ENCODE measurements around the gene RASA2. TPM values are rescaled to one million over a fixed set of nuclear protein-coding genes. Genes with fewer than 3 reads are reported as not detected.

RASA2 gene
- polyA plus RNA-seq, 1 of the 3 experiments (the other 2 are of a cell fraction) = 2.4 TPM

DNA sequence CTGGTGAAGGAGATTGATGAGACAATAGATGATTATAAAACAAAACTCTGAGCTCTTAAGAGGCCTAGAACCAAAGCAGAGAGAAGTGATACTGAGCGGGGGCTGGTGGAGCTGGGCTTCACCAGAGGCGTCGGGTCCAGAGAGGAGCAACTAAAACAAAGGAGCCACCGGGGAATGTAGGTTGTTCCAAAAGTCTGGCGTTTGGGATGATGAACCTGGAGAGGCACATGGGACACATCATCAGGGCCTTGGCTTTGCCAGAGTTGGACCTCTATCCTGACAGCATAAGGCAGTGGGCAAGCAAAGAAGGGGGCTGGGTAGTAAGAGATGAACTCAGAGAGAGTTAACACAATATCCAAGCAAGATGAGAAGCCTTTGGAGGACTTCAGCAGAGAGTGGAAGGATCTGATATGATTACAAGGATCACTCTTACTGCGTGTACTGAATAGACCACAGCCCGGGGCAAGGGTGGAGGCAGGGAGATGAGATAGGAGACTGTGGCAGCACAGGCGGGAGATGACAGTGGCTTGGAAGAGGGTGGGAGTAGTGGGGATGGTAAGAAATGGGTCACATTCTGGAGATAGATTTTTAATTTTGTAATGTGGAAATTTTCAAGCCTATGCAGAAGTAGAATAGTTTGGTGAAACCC is 36.0 kb upstream of the RASA2 start:
- Histone ChIP-seq H3K4me3 (ENCODE audit: low read depth in 2 of 2, low read length in 1 of 2) (no peak overlapping the region), H3K9me3 (no peaks in the 10 kb centered on the region), H2AFZ (ENCODE audit: low read depth) (no peak overlapping the region), H3K4me1 (ENCODE audit: control insufficient read depth in 1 of 2, insufficient read depth in 2 of 2, low read depth in 1 of 2, low read length in 1 of 2) (peaks cover 4 to 16% of the 10 kb centered on the region in 2 experiments; a peak in 2 of 4 replicates), H4K20me1 (ENCODE audit: insufficient read depth) (no peaks in the 10 kb centered on the region), H3K36me3 (replicated peaks in 1 of 2; ENCODE audit: control insufficient read depth in 1 of 2, insufficient read depth in 2 of 2, low read length in 1 of 2) (peaks cover 17% of the 10 kb centered on the region in 2 experiments), H3K27me3 (ENCODE audit: insufficient read depth) (no peaks in the 10 kb centered on the region), H3K9ac (no peak overlapping the region), H3K79me2 (ENCODE audit: insufficient read depth) (no peaks in the 10 kb centered on the region), H3K9me2 (no peaks in the 10 kb centered on the region), H3F3A (replicated peaks; ENCODE audit: insufficient read depth) (peaks cover 13% of the 10 kb centered on the region), H3K4me2 (no peak overlapping the region), H3K27ac (ENCODE audit: low read depth in 2 of 2, low read length in 1 of 2) (no peak overlapping the region)
- no peak for DNase-seq
- no peak for TF ChIP-seq TCF12 (IDR thresholded peaks at IDR 0.05)
- TF ChIP-seq NFIC (IDR thresholded peaks at IDR 0.05; ENCODE audit: borderline replicate concordance) = no peak
- no peak for TF ChIP-seq POLR2AphosphoS5 (IDR thresholded peaks at IDR 0.05; ENCODE audit: low read depth, low read length)
- no peak for TF ChIP-seq TAF1 (IDR thresholded peaks at IDR 0.05; ENCODE audit: borderline replicate concordance, low read depth, low read length)
- no peak for TF ChIP-seq YY1 (IDR thresholded peaks at IDR 0.05; ENCODE audit: low read depth)
- TF ChIP-seq RAD21 (IDR thresholded peaks at IDR 0.05; ENCODE audit: low read length) = no peak
- TF ChIP-seq, protein P1, sequence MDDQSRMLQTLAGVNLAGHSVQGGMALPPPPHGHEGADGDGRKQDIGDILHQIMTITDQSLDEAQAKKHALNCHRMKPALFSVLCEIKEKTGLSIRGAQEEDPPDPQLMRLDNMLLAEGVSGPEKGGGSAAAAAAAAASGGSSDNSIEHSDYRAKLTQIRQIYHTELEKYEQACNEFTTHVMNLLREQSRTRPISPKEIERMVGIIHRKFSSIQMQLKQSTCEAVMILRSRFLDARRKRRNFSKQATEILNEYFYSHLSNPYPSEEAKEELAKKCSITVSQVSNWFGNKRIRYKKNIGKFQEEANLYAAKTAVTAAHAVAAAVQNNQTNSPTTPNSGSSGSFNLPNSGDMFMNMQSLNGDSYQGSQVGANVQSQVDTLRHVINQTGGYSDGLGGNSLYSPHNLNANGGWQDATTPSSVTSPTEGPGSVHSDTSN (IDR thresholded peaks at IDR 0.05) = no peak
- no peak for TF ChIP-seq RXRA (IDR thresholded peaks at IDR 0.05; ENCODE audit: borderline replicate concordance, low read depth)
- TF ChIP-seq RFX5 (IDR thresholded peaks at IDR 0.05; ENCODE audit: low read length) = no peak
- TF ChIP-seq EP300 (IDR thresholded peaks at IDR 0.05; ENCODE audit: borderline replicate concordance in 1 of 2, low read depth in 1 of 2, low read length in 1 of 2) = no peak
- TF ChIP-seq, protein P2, sequence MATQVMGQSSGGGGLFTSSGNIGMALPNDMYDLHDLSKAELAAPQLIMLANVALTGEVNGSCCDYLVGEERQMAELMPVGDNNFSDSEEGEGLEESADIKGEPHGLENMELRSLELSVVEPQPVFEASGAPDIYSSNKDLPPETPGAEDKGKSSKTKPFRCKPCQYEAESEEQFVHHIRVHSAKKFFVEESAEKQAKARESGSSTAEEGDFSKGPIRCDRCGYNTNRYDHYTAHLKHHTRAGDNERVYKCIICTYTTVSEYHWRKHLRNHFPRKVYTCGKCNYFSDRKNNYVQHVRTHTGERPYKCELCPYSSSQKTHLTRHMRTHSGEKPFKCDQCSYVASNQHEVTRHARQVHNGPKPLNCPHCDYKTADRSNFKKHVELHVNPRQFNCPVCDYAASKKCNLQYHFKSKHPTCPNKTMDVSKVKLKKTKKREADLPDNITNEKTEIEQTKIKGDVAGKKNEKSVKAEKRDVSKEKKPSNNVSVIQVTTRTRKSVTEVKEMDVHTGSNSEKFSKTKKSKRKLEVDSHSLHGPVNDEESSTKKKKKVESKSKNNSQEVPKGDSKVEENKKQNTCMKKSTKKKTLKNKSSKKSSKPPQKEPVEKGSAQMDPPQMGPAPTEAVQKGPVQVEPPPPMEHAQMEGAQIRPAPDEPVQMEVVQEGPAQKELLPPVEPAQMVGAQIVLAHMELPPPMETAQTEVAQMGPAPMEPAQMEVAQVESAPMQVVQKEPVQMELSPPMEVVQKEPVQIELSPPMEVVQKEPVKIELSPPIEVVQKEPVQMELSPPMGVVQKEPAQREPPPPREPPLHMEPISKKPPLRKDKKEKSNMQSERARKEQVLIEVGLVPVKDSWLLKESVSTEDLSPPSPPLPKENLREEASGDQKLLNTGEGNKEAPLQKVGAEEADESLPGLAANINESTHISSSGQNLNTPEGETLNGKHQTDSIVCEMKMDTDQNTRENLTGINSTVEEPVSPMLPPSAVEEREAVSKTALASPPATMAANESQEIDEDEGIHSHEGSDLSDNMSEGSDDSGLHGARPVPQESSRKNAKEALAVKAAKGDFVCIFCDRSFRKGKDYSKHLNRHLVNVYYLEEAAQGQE (IDR thresholded peaks at IDR 0.05; ENCODE audit: low read depth, low read length) = no peak
- no peak for TF ChIP-seq RCOR1 (IDR thresholded peaks at IDR 0.05; ENCODE audit: low read length)
- TF ChIP-seq MEF2A (IDR thresholded peaks at IDR 0.05; ENCODE audit: borderline replicate concordance, low read depth) = no peak
- TF ChIP-seq NRF1 (IDR thresholded peaks at IDR 0.05; ENCODE audit: low read depth, low read length) = no peak
- TF ChIP-seq FOSL2 (IDR thresholded peaks at IDR 0.05; ENCODE audit: borderline replicate concordance, low read depth) = no peak
- no peak for TF ChIP-seq FOXJ3 (CRISPR knock-in tag; IDR thresholded peaks at IDR 0.05)
- TF ChIP-seq, protein P3, sequence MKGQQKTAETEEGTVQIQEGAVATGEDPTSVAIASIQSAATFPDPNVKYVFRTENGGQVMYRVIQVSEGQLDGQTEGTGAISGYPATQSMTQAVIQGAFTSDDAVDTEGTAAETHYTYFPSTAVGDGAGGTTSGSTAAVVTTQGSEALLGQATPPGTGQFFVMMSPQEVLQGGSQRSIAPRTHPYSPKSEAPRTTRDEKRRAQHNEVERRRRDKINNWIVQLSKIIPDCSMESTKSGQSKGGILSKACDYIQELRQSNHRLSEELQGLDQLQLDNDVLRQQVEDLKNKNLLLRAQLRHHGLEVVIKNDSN (IDR thresholded peaks at IDR 0.05; ENCODE audit: borderline replicate concordance, low read depth) = no peak
- no peak for TF ChIP-seq MXI1 (IDR thresholded peaks at IDR 0.05; ENCODE audit: low read depth, low read length)
- TF ChIP-seq, protein P4, sequence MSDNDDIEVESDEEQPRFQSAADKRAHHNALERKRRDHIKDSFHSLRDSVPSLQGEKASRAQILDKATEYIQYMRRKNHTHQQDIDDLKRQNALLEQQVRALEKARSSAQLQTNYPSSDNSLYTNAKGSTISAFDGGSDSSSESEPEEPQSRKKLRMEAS (IDR thresholded peaks at IDR 0.05; ENCODE audit: low read depth) = no peak
- ChIA-PET CTCF (interaction anchor here (1.4 to 3.5 kb wide), 4 partner anchors 8 to 139 kb away, joined by 3 to 44 read pairs (median 14); no protein-coding TSS in a partner anchor), POLR2A (no interaction called here)
- WGBS (ENCODE audit: low lambda C conversion rate) = 95% methylated on average over 8 of the region's 8 CpGs
